GM12878 (cell line): Measurements from ENCODE around the gene COL20A1. TPM values are rescaled to one million over a fixed set of nuclear protein-coding genes. Genes with fewer than 3 reads are reported as not detected.

Source experiments
- ATAC-seq: fragments of 200-7000 bp; cut with Tn5 transposase; 3 replicates; pipeline ENCODE4 v1.9.1; 2020; ENCODE audit warnings: mild to moderate bottlenecking, moderate library complexity
- BruUV-seq: library from RNA; stranded (reverse); fragments of 400-500 nt; replicated peaks from 2 replicates; lab custom pipeline; 2021; lab: Mats Ljungman, UMichigan
- CTCF ChIA-PET: fragments of 300-600 bp; sonication (Branson Sonifier 250); formaldehyde crosslinking; extraction: SDS; loops from one replicate; lab custom pipeline; 2021; ENCODE audit warnings: inconsistent platforms; lab: Yijun Ruan, JAX
- POLR2A ChIA-PET: fragments of 350-600 bp; formaldehyde crosslinking; extraction: SDS; loops from one replicate; lab custom pipeline; 2021; ENCODE audit warnings: inconsistent platforms; lab: Charles Lee
- RAD21 ChIA-PET: fragments of 300-600 bp; sonication (Branson Sonifier 250); formaldehyde crosslinking; loops from one replicate; lab custom pipeline; 2023; ENCODE audit warnings: antibody characterized with exemption; ENCODE audit not compliant: unreplicated experiment; lab: Charles Lee
- SMC1A ChIA-PET: fragments of 300-600 bp; sonication (Branson Sonifier 250); formaldehyde crosslinking; loops from one replicate; lab custom pipeline; 2023; ENCODE audit not compliant: unreplicated experiment, uncharacterized antibody; lab: Charles Lee
- DNase-seq: peaks from one replicate; pipeline ENCODE4 v3.0.0-alpha.2; 2011; ENCODE audit warnings: low read depth, low spot score
- FAIRE-seq: peaks from 3 replicates; lab custom pipeline; 2011; peaks lifted over from hg19 to GRCh38; lab: Jason Lieb, UNC
- H2AFZ ChIP-seq: 2 replicates; pipeline ENCODE4 v1.6.0; 2011; ENCODE audit warnings: low read depth, low read length, control low read depth; ENCODE audit not compliant: control insufficient read depth
- H3K27ac ChIP-seq: 2 replicates; pipeline ENCODE4 v1.5.1; 2011; ENCODE audit warnings: control low read depth; ENCODE audit not compliant: control insufficient read depth, insufficient read depth
- H3K27me3 ChIP-seq, 2 experiments: replicated peaks in 1 of 2; 2 replicates each; pipeline versions ENCODE4 v1.6.0 to v1.6.1; 2011; ENCODE audit warnings: low read length in 1 of 2; ENCODE audit not compliant: control insufficient read depth in 2 of 2, insufficient read depth in 2 of 2
- H3K36me3 ChIP-seq, 2 experiments: 2 replicates each; pipeline ENCODE4 v1.5.1; 2011; ENCODE audit warnings: low read length in 1 of 2; ENCODE audit not compliant: control insufficient read depth in 2 of 2, insufficient read depth in 2 of 2
- H3K4me1 ChIP-seq: 2 replicates; pipeline ENCODE4 v1.6.1; 2011; ENCODE audit warnings: mild to moderate bottlenecking, low read length, moderate library complexity, mixed read lengths; ENCODE audit not compliant: control insufficient read depth, insufficient read depth
- H3K4me2 ChIP-seq: 2 replicates; pipeline ENCODE4 v1.6.0; 2011; ENCODE audit warnings: control low read depth; ENCODE audit not compliant: control insufficient read depth, insufficient read depth
- H3K4me3 ChIP-seq: fragments of 200-600 bp; sonication (generic); 2 replicates; pipeline ENCODE4 v1.5.1; 2016
- H3K79me2 ChIP-seq: 2 replicates; pipeline ENCODE4 v1.6.0; 2011; ENCODE audit warnings: low read length; ENCODE audit not compliant: control insufficient read depth, insufficient read depth
- H3K9ac ChIP-seq: 2 replicates; pipeline ENCODE4 v1.8.0; 2011; ENCODE audit warnings: low read length, control low read depth, mixed read lengths; ENCODE audit not compliant: control insufficient read depth, insufficient read depth
- H3K9me3 ChIP-seq: replicated peaks from 3 replicates; pipeline ENCODE4 v1.5.1; 2011; ENCODE audit warnings: mild to moderate bottlenecking, low read length; ENCODE audit not compliant: control insufficient read depth, insufficient read depth
- H4K20me1 ChIP-seq: 2 replicates; pipeline ENCODE4 v1.6.0; 2011; ENCODE audit not compliant: control insufficient read depth, insufficient read depth
- BCLAF1 ChIP-seq: fragments of 450-650 bp; IDR thresholded peaks from 2 replicates; pipeline ENCODE4 v1.6.1; 2017; ENCODE audit warnings: antibody characterized with exemption, mild to moderate bottlenecking, moderate library complexity
- BMI1 ChIP-seq: fragments of 450-650 bp; IDR thresholded peaks from 2 replicates; pipeline ENCODE4 v1.6.1; 2016; ENCODE audit warnings: mild to moderate bottlenecking, moderate library complexity, borderline replicate concordance
- CEBPB ChIP-seq, 2 experiments: fragments of 150-350 bp in 1 of 2; IDR thresholded peaks; 2 replicates each; pipeline ENCODE4 v1.6.1; 2012 to 2014; ENCODE audit warnings: low read depth in 2 of 2, low read length in 2 of 2, borderline replicate concordance in 1 of 2, inconsistent platforms in 1 of 2
- HCFC1 ChIP-seq: fragments of 150-350 bp; IDR thresholded peaks from 2 replicates; pipeline ENCODE4 v1.6.1; 2014; ENCODE audit warnings: low read length
- NR2C2 ChIP-seq: IDR thresholded peaks from 2 replicates; pipeline ENCODE4 v1.6.1; 2011; ENCODE audit warnings: borderline replicate concordance, low read depth; ENCODE audit not compliant: control insufficient read depth, insufficient read length
- NR2F1 ChIP-seq: fragments of 450-650 bp; conservative IDR thresholded peaks from 2 replicates; pipeline ENCODE4 v1.6.1; 2017; ENCODE audit warnings: mild to moderate bottlenecking
- RCOR1 ChIP-seq: conservative IDR thresholded peaks from 2 replicates; pipeline ENCODE4 v1.6.1; 2012; ENCODE audit warnings: low read depth, low read length, improper control_type of control experiment
- SKIL ChIP-seq: fragments of 450-650 bp; IDR thresholded peaks from 2 replicates; pipeline ENCODE4 v1.6.1; 2017; ENCODE audit warnings: mild to moderate bottlenecking, low read depth, inconsistent platforms; ENCODE audit not compliant: poor library complexity, severe bottlenecking
- TARDBP ChIP-seq: IDR thresholded peaks from 2 replicates; pipeline ENCODE4 v1.6.1; 2016; ENCODE audit warnings: borderline replicate concordance
- WGBS: methylation state at CpG from one replicate; pipeline ENCODE4 v1.1.6; 2016; ENCODE audit warnings: low lambda C conversion rate; ENCODE audit not compliant: insufficient replicate concordance, insufficient coverage; ENCODE audit errors: missing lambda C conversion rate; 5-methylcytosine and 5-hydroxymethylcytosine counted together
- in situ Hi-C: fragments of 300-500 bp; cut with MboI; formaldehyde crosslinking; loops from 9 replicates; pipeline ENCODE4 v1.14.3; 2018; ENCODE audit warnings: mixed read lengths
- intact Hi-C: fragments of 100-400 bp; cut with micrococcal nuclease; formaldehyde crosslinking; loops from one replicate; pipeline ENCODE4 v1.14.2; 2022; ENCODE audit not compliant: unreplicated experiment
- polyA plus RNA-seq, 11 experiments: library from polyadenylated mRNA; depleted of rRNA in 4 of 11; unstranded in 6 of 11; stranded (reverse) in 5 of 11; fragments of >200 nt; fragmentation: Nextera tagmentation in 4 of 11; fragmentation: Illumina TruSeq in 1 of 11; extraction: Ambion mirVana in 4 of 11; extraction: Trizol in 1 of 11; gene quantifications; 1 replicate in 1 of 11; 2 replicates in 10 of 11; pipeline versions ENCODE4 v1.2.1 to v1.2.3, GENCODE V29; 2011 to 2016; ENCODE audit warnings: inconsistent platforms in 2 of 11, missing spikeins in 2 of 11, low read depth in 1 of 11
- total RNA-seq, 4 experiments: library from RNA; depleted of rRNA in 3 of 4; stranded (reverse); fragments of >200 nt in 3 of 4; fragmentation: Illumina TruSeq in 1 of 4; extraction: Trizol in 1 of 4; gene quantifications; 2 replicates each; pipeline versions ENCODE4 v1.2.1 to v1.2.3, GENCODE V29; 2013 to 2021

COL20A1 gene
- total and polyA plus RNA-seq, 10 of the 15 experiments (the other 5 are each of a cell fraction or from before 2014, with no cell fraction given), result not detected

DNA sequence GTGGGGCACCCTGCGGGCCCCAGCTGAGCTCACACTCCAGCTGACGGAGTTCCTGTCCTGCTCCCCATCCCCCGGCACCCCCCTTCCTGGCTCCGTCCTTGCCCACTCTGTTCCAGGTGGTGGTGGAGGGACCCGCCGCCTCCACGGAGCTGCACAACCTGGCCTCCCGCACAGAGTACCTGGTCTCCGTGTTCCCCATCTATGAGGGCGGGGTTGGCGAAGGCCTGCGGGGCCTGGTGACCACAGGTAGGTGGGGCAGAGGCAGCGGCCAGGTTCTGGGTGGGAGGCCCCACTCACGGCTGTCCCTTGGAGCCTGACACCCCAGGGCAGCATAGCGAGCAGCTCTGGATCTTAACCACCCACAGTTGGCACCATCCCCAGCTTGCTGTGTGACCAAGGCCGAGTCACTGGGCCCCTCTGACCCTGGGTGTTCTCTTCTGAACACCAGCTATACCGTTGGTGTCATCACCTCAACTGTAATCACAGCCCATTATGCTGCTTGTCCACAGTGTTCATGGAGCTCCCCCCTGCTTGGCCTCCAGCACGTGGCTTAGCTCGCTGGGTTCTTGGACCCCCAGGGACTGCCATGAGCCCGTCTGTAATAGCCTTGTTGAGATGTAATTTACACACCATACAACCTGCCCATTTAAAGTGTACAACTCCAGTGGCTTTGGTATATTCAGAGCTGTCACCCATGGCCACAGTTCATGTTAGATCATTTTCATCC lies 17.4 kb downstream of the COL20A1 start:
- H4K20me1 ChIP-seq, result no peaks in the 10 kb centered on the region
- no peak overlapping the region for H2AFZ ChIP-seq
- intact Hi-C loops (no loop called here), in situ Hi-C loops (no loop called here)
- ChIA-PET SMC1A (interaction anchor here (0.7 kb wide), 1 partner anchor 71 kb away, joined by 4 read pairs; no protein-coding TSS in a partner anchor), CTCF (interaction anchor here (1.2 to 2.1 kb wide), 2 partner anchors 72 to 77 kb away, joined by 3 to 12 read pairs; no protein-coding TSS in a partner anchor), RAD21 (interaction anchor here (0.8 to 1.8 kb wide), 2 partner anchors 47 to 87 kb away, joined by 3 to 5 read pairs; no protein-coding TSS in a partner anchor), POLR2A (interaction anchor here (1.0 kb wide), 1 partner anchor 21 kb away, joined by 3 read pairs; no protein-coding TSS in a partner anchor)
- TF ChIP-seq CEBPB (IDR thresholded peaks at IDR 0.05; ENCODE audit: borderline replicate concordance in 1 of 2, low read depth in 2 of 2, low read length in 2 of 2), result no peak
- no peak overlapping the region for H3K9ac ChIP-seq
- no peaks in the 10 kb centered on the region for H3K9me3 ChIP-seq
- no peak overlapping the region for H3K4me2 ChIP-seq
- H3K27me3 ChIP-seq, result no peaks in the 10 kb centered on the region
- H3K27ac ChIP-seq, result no peak overlapping the region
- DNase-seq (no peak), ATAC-seq (no peak; the same call in 2 of the 3 replicates), FAIRE-seq (no peak)
- BruUV-seq, result no TSS peak
- H3K4me3 ChIP-seq, result no peak overlapping the region
- no peaks in the 10 kb centered on the region for H3K79me2 ChIP-seq
- no peaks in the 10 kb centered on the region for H3K36me3 ChIP-seq
- 26% methylated on average over 20 of the region's 20 CpGs for WGBS
- H3K4me1 ChIP-seq, result no peaks in the 10 kb centered on the region

DNA sequence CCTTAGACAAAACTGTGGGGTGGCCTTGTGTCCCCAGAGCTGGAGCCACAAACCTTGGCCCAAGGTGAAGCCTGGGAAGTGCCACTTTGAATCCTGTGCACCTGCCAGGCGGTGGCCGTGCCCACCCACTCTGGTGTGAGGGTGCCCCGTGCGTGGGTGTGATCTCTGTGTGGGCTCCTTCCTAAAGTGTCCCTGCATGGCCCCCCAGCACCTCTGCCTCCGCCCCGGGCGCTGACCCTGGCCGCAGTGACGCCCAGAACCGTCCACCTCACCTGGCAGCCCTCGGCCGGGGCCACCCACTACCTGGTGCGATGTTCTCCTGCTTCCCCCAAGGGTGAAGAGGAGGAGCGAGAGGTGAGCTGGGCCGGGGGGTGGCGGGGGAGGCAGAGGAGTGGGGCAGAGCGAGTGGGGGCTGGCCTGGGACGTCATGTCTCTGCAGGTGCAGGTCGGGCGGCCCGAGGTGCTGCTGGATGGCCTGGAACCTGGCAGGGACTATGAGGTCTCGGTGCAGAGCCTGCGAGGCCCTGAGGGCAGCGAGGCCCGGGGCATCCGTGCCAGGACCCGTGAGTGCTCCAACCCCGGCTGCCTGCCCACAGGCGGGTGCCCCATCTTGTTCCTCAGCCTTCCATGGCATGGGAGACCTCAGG lies 18.3 kb downstream of the COL20A1 start:
- in situ Hi-C loops, result no loop called here
- CTCF ChIA-PET, result interaction anchor here (1.2 to 2.1 kb wide), 2 partner anchors 71 to 78 kb away, joined by 3 to 12 read pairs; no protein-coding TSS in a partner anchor
- H3K27me3 ChIP-seq, result no peaks in the 10 kb centered on the region
- TF ChIP-seq TARDBP, result no peak
- TF ChIP-seq RCOR1, result no peak
- TF ChIP-seq HCFC1, result no peak
- no peak for TF ChIP-seq NR2C2
- no peak for TF ChIP-seq BCLAF1
- no peak for TF ChIP-seq SKIL
- TF ChIP-seq NR2F1, result no peak
- TF ChIP-seq BMI1, result no peak

More for the DNA sequence above, 18.3 kb downstream of the COL20A1 start:
- Histone ChIP-seq H2AFZ (no peak overlapping the region), H3K4me2 (no peak overlapping the region), H3K9me3 (no peaks in the 10 kb centered on the region), H3K4me3 (no peak overlapping the region), H3K9ac (no peak overlapping the region), H3K27ac (no peak overlapping the region), H3K36me3 (no peaks in the 10 kb centered on the region), H4K20me1 (no peaks in the 10 kb centered on the region), H3K4me1 (no peaks in the 10 kb centered on the region), H3K79me2 (no peaks in the 10 kb centered on the region)
- BruUV-seq, result no TSS peak
- WGBS, result 33% methylated on average over 23 of the region's 29 CpGs
- ChIA-PET SMC1A (no interaction called here), RAD21 (no interaction called here), POLR2A (interaction anchor here (1.0 kb wide), 1 partner anchor 22 kb away, joined by 3 read pairs; no protein-coding TSS in a partner anchor)
- FAIRE-seq (no peak), DNase-seq (no peak), ATAC-seq (no peak)
- intact Hi-C loops, result no loop called here
